Measurements from ENCODE around the gene DOCK1.

DNA sequence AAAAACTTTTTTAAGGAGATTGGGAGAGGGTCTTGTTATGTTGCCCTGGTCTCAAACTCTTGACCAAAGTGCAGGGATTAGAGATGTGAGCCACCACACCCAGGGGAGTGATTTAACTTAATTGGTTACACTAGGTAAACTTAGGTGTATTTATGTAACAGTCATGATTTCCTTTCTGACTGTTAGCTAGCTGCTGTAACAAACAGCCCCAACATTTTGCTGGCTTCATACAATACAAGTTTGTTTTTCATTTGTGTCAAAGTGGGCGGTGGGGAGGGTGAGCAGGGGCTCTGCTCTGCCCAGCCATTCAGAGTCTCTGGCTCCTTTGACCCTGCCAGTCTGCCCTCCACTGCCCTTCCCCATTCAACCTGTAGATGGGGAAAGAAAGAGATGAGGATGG is 9.3 kb downstream of the DOCK1 start:
- TF ChIP-seq EZH2 (IDR thresholded peaks at IDR 0.05; ENCODE audit: insufficient read depth, poor library complexity, severe bottlenecking) (no peak), EZH2phosphoT487 (IDR thresholded peaks at IDR 0.05; ENCODE audit: insufficient read depth, low read depth) (no peak)
